NCI-H1092 (cell line): ENCODE data around the gene TBX3.
A peak's percentile ranks its signal among the peaks of the same experiment; 100 is the strongest.

Experiments
- DNase-seq: peaks from one replicate; lab custom pipeline; 2025; lab: John Stamatoyannopoulos, UW

Gene TBX3

DNA sequence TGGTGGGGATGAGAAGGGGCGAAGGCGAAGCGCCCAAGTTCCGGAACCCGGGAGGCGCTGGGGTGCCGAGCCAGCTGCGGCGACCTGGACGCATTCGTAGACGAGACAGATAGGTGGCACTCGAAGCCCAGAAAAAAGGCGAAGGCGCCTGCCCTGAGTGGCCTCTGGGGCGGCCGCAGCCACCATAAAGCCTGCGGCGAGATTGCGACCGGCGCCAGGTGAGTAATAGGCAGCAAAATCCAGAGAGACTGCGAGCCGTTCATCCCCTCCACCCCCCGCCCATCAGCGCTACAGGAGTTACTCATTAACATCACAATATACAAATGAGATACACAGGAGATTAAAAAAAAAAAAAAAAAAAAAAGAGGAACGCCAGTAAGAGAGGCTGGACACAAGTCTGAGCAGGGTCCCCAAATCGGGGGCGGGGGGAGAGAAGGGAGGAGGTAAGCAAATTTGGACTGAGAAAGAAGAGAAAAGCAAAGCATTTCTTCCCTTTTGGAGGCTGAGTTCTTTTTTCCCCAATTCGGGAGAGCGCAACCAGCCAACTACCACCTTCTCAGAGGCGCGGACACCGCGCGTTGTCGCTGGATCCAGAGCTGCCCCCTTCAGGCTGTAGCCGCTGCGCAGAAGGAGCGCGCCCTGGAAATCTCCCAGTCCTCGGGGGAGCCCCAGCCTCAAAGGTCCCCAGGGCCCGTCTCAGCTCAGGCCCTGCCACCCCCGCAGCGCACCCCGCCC is 15.7 kb downstream of the TBX3 start:
- DNase-seq, result peak; percentile 61

DNA sequence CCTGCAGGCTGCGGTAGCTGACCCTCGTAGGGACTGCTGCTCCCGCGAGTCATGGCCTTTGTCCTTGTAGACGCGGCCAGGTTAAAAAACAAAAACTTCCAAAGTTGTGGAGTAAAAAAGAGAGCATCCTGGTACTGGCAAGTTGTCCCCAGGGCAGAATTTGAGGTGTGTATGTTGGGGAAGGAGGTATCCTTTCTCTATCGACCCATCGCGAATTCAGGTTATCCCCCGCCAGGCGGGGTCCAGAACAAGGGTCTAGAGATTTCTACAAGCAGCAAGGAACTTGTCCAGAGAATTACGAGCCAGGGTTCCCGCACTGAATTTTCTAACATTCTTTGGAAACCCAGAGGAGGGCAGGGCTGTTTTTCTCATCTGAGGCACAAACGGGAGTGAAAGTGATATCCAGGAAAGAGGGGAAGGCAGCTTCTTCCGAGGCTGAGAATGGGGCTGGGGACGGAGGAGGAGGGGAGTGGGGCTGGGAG is 16.3 kb downstream of the TBX3 start:
- no peak for DNase-seq

DNA sequence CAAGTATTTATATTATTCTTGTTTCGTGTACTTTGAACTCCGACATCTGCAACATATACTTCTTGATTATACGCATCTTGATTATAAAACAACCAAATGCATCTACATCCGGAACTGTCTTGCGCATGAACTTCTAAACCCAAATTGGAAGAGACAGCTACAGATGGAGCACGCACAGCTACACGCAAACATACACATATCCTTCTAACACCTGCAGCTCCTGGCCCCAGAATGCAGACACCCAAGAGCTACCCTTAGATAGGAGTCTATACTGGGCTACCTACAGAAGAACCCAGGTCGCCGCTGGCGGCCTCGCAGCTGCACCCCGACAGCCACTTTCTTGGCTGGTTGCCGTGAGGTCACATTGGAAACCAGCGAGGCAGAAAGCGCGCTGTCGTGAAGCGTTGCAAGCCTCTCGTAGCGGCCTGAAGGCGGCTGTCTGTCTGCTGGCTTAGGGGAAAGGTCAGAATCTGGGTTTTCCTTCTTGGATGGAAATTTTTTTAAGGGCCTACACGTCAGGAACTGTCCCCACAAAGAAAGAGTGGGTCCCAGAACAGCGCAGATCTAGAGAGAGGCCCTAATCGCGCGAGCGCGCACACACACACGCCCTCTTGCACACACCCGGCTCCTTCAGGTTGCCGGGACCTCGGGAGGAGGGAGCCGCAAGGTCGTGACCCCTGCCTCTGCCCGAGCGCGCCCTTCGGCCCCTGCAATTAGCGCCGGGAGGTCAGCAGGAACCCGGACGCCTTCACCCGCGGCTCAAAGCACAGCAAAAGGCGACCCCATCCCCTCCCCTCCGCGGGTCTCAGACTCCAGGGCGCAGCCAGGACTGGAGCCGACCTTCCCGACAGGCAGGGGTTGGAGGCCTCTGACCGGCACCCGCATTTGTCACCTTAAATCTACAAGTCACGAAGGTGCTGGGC is 17.0 kb downstream of the TBX3 start:
- no peak for DNase-seq

DNA sequence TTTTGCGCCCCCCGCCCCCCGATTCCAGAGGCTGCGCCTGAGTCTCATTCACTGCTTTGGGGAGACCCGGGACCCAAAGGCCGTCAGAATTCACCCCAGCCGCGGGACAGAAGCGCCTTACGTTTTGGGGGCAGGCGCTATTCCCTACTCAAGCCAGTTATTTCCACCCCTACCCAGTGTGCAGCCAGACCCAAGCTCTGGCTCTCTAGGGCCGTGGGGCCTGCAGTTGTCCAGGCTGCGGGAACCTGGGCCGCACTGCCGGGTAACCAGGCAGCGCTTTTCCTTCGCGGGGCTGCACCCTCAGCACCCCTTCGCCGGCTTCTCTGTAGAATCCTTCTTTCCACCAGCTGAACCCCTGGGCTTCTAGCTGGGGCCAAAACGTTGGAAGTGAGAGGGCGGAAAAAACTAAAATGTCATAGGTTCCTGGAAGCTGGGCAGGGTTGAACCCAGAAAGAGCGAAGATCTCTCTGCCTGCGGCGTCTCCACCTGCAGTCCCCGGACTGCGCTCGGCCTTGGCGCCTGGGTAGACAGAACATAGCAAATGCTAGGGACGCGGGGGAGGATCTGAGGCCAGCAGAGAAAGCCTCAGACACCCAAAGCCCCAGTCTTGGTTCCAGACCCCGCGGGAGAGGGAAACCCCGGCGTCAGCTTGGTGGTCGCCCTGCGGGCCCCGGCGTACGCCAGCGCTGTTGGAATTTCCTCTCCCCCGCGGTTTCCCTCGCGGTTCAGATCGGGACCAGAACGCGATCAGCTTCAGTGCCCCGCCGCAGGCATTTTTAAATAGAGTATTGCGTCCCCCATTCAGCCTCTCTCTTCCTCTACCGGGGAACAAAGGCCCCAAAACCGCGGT is 18.3 kb downstream of the TBX3 start:
- DNase-seq, result no peak

DNA sequence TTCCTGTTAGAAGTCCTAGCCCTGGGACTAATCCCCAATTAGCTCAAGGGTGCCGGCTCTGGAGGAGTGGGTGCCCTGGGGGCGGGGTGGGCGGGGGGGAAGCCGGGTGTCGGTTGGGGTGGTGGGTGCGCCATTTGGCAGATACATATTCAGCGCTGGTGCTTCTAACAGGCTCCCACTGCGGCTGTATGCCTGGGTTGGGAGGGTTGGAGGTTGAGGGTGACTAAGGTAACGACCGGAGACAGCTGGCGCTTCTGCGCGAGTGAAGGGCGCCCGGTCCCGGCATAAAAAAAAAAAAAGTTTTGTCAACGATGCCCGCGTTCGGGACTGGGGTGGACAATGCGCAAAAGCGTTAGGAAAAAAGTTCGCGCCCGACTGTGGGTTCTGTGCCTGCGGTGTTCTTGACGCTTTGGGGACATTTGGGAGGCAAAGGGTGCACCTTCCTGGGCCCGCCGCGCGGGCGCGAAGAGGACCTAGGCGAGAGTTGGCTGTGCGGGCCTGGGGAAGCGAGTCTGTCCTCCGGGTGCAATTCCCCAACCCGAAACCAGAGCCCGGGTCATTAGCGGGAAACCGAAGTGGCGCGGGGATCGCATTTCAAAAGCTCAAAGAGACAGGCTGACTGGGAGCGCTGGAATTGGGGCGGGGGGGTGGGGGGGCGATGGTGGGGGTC is 19.2 kb downstream of the TBX3 start:
- no peak for DNase-seq

DNA sequence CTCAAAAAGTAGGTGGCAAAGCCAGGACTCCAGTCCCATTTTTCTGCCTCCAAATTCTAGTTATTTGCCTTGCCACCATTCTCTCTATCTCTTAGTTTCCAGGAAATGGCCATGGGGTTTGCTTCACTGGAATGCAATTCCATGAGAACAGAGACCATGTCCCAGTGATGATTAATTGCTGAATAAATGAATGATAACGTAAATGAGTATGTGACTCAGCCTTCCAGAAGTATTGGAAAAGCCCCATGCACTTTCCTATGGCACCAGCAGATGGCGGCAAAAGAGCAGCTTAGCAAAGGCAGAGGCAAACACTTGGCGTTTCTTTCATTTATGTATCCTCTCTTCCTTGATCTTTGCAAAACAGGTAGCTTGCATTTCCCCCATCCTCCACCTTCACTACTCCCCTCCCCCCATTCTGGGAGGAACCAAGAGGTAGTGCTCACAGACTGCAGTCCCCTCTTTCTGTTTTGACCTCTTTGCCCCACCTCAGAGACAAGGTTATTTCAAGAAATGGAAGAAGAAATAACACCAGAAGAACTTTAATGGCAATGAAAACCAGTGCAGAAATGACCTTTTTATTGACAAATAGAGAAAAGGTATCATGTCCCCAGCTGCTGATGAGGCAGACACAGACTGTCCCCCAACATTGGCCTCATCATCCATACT is 21.3 kb downstream of the TBX3 start:
- DNase-seq, result peak; percentile 21

DNA sequence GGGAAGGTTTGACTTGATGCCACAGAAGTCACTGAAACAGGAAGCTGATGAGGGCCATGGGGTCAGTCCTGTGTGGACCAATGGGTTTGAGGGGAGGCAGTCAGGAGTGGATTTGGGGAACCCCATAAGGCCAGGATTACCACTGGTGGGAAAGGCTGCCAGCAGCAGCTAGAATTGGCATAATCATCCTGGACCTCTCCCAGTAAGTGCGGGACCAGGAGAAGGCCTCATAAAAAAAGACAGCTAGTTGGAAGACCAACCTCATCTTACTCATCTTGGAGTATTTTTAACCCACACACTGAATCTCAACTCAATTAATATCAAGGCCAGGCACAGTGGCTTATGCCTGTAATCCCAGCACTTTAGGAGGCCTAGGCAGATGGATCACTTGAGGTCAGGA is 22.7 kb downstream of the TBX3 start:
- no peak for DNase-seq

DNA sequence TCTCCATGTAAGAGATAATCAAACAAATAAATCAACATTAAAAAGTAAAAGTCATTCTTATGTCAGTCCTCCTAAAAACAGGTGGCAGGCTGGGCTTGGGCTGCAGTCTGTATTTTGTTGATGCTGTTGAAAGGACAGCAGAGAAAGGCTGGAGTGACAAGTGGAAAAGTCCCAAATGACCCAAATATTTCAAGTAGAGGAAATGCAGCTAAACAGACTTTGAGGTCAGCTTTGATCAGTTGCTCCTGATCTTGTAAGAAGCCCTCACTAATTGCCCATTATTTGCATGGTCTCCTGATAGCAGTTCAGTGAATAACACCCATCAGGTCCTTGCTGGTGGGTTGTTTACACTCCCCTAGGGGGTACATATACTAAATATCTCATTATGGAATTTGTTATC is 24.9 kb downstream of the TBX3 start:
- DNase-seq, result no peak

DNA sequence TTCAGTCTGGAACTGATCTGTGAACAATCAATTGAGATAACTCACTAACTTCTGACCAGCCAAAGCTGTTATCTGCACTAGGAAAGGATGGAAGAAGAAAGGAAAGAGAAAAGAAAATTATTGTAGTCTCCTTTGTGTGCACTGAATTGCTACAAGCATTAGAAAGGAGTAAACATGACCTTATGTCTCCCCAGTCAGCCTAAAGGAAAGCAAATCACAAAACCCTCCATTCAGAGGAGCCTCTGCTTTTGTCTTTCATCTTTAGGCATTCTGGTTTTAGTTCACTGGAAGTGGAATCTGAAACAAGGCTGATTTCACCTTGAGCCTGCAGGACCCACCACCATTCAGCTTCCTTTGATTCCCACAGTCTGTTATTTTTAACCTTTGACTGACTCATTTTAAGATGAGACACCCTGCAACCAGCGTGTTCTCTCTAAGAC is 26.0 kb downstream of the TBX3 start:
- DNase-seq, result no peak

DNA sequence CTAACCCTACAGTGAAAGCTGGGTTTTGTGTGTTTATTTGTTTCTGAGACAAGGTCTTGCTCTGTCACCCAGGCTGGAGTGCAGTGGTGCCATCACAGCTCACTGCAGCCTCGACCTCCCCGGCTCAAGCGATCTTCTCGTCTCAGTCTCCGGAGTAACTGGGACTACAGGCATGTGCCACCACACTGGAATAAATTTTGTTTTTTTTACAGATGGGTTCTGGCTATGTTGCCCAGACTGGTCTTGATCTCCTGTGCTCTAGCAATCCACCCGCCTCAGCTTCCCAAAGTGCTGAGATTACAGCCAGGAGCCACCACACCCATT is 26.4 kb downstream of the TBX3 start:
- no peak for DNase-seq

DNA sequence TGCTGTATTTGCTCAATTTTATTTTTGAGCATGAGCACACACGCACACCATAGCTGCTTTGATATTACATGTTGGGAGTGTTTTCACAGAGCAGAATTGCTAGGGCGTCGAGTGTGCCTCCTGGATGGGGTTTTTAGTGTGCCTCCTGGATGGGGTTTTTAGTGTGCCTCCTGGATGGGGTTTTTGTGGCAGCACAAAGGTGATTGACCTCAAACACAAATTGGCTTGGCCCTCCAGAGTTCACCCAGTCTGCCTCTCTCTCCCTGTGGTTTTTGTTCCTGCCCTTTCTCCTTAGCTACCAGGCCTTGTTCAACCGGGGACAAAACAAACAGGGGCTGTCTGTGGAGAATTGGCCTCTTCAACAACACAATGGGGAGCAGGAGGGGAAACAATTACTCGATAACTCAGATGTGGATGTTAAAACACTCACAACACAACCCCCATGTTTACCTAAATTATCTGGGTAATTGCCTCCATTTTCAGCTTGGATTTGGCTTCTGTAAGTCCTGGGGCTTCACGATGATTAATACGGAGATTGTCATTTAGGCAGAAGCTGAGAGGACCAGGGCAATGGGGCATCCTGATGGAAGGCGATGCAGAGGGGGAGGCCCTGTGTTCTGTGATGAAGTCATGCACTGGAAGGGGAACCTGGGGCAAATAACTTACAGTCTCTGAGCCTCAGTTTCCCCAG is 26.9 kb downstream of the TBX3 start:
- peak; percentile 63 for DNase-seq

DNA sequence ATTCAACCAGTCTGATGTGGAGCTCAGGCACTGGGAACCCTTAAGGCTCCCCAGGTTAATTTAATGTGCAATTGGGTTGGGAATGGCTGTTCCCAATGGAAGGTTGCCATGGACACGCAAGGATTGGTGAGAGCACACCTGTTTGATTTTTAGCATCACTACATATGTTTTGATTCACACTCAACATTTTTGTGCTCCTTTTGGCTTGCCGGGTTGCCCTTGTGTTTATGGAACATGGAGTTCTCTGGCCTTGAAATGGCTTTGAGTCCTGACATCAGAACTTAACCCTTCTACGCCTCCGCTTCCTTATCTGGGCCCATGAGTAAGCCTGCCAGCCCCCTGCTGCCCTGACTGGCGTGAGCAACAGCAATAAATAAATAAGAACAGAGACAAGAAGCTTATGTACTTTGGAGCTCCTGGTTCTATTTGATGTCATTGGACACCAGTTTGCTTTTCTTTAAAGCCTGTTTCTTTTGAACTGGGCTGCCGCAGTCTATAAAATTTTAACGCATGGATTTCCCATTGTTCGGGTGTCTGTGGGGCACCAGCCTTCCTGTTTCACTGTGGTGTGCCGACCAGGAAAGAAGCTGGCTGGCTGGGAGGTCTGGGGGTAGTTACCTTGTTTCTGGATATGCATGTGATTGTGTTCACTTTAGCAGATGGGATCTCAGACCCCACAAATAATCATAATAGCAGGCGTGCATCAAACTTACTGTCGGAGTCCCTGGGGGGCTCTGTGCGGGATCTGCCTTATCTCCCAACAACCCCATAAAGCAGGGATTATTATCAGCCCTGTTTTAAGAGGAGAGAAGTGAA is 27.8 kb downstream of the TBX3 start:
- no peak for DNase-seq

DNA sequence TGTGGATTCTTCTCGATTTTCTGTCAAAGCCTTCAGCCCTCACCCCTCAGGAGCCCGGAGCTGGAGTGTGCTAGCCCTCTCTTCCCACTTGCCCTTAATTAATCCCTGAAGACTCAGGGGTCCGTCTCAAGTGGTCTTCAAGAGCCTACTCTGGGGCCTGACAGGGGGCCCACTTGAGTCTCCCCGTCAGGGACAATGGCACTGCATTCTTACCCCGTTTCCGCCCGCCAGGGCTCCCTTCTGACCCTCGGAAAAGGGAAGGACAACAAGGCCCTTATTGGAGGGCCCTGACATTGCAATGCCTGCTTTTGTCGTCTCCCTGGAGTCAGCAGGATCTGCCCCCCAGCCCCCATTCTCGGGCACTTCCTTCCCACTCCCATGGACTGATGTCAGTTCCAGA is 34.4 kb downstream of the TBX3 start:
- no peak for DNase-seq

DNA sequence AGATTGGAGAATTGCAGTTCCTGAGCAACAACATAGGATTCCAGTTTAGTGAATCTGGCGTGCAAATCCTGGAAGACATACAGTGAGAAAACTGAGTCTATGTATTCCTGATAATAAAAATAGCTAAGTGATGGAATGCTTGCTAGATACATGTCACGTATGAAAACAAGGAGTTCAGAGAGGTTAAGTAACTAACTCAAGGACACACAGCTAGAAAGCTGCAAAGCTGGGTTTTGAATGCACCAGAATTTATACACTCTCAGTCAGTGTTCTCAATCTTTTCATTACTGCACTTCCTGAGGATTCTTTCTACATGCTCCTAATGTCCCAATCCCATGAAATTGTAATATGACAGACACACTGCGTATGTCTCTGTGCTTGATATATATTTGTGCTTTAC is 35.3 kb downstream of the TBX3 start:
- no peak for DNase-seq

DNA sequence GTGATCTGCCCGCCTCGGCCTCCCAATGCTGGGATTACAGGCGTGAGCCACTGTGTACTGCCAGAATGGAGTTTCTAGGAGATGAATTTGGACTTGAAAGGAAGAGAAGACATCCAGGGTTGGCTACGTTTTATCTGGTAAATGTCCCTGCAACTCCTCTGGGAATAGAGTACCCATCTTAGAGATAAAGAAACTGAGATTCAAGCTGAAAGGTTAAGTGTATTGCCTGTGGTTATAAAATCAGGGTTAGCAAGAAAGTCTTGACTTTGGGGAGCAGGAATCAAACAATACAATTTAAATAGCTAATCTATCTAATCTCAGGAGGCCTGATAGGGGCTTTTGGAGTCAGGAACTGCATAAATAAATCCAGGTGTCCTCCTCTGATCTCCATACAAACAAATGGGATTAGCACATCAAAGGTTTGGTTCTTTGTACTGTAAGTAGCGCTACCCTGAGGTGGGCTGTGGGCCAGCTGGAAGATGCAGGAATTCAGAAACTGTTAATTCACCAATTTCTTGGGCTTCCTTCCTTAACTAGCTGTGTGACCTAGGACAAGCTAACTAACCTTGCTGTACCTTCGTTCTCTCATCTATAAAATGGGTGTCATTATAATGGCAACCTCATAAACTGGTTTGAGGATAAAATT is 45.1 kb downstream of the TBX3 start:
- no peak for DNase-seq

DNA sequence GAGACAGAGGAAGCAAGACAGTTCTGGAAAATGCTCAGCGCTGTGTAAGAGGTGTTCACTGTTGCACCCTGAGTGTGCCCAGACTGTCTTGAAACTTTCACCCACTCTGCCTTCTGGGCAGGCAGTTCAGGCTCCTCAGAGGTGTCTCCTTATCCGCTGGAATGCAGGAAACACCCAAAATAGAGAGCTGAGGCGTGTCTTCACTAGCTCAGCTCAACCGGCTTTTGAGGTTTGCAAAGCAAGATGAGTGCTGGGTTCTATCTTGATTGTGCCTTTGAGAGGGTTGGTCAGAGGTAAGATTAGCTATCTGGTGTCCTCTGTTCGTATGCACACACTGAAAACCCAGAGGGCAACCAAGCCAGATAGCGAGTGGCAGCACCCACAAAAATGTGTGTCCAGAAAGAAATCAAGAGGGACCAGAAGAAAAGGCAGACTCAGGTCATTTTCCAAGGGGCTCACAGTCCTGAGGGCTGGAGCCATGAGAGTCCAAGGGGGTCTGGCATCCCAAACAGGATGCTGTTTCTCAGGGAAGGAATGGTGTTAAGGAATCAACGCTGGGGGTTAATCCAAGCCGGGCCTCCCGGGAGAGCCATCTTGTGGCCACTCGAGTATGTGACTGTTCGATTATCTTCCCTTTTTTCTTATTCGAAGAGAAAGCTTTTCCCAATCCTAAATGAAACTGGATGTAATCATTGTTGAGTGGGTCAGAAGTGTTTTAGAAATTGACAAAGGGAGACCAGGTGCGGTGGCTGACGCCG is 47.1 kb downstream of the TBX3 start:
- no peak for DNase-seq

DNA sequence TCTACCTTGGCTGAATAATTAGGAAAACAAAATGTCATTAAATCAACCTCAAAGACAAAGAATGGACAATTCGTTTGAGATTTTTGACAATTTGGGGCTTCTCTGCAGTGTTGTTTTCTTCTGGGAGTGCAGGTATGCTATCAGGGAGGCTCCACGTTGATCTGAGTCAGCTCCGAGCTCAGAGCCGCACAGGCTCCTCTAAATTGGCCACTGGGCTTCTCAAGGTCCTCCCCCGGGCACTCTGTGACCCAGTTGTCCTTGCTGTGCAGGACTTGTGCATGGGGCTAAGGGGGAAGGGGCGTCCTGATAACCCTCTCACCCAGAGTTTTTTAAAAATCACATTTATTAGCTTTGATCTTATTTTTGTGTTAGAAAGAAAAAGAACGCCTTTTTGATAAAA is 52.7 kb downstream of the TBX3 start:
- no peak for DNase-seq

DNA sequence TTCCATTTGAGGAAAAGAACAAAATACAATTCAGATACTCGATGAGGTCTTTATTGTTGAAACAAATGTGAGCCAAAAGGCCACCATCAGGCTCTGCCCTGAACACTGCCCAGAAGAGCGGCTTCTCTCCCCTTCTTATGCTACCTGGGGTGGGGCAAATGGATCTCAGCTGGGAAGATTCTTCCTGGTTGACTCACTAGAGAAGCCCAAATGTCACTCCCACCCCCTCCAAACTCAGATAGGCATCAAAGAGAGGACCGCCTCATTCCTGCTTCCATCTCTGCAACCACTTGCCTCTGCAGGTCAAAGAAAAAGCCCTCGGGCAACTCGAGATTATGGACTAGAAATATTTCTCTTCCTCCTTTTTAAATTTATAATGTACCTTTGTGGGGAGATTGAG is 55.8 kb downstream of the TBX3 start:
- DNase-seq, result no peak

DNA sequence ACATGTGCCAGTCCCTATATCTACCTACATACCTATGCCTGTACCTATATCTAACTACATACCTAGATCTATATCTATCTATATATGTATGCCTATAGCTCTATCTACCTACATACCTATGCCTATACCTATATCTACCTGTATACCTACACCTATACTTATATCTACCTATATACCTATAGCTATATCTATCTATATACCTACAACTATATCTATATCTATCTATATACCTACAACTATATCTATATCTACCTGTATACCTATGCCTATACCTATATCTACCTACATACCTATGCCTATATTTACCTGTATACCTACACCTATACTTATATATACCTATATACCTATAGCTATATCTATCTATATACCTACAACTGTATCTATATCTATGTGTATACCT is 56.6 kb downstream of the TBX3 start:
- DNase-seq, result no peak
